DOHH2 (cell line): ENCODE results near the gene CHAC2.

Source experiments
- H3F3A ChIP-seq: fragments of 200-600 bp; sonication (generic), shearing (Covaris generic); 2 replicates; pipeline ENCODE4 v1.6.0; 2016; ENCODE audit warnings: antibody characterized with exemption, mild to moderate bottlenecking; ENCODE audit not compliant: control insufficient read depth, insufficient read depth
- H3K27ac ChIP-seq: fragments of 200-600 bp; sonication (generic); 2 replicates; pipeline ENCODE4 v1.5.1; 2014; ENCODE audit warnings: low read depth, mild to moderate bottlenecking, low read length, moderate library complexity
- H3K27me3 ChIP-seq: fragments of 200-600 bp; sonication (generic); 2 replicates; pipeline ENCODE4 v1.6.1; 2014; ENCODE audit warnings: mild to moderate bottlenecking, low read length, mixed read lengths; ENCODE audit not compliant: control insufficient read depth
- H3K36me3 ChIP-seq: fragments of 200-600 bp; sonication (generic); 2 replicates; pipeline ENCODE4 v1.6.1; 2014; ENCODE audit warnings: mild to moderate bottlenecking, low read length, moderate library complexity, mixed read lengths; ENCODE audit not compliant: control insufficient read depth
- H3K4me1 ChIP-seq: fragments of 200-600 bp; sonication (generic); 2 replicates; pipeline ENCODE4 v1.6.1; 2014; ENCODE audit warnings: mild to moderate bottlenecking, low read length, mixed read lengths; ENCODE audit not compliant: control insufficient read depth
- H3K4me2 ChIP-seq: fragments of 200-600 bp; sonication (generic); 2 replicates; pipeline ENCODE4 v1.6.0; 2014; ENCODE audit warnings: mild to moderate bottlenecking, low read length, moderate library complexity
- H3K4me3 ChIP-seq: fragments of 200-600 bp; sonication (generic); 2 replicates; pipeline ENCODE4 v1.5.1; 2014; ENCODE audit warnings: mild to moderate bottlenecking, low read length, mixed read lengths
- H3K79me2 ChIP-seq: fragments of 200-600 bp; sonication (generic); 2 replicates; pipeline ENCODE4 v1.6.1; 2014; ENCODE audit warnings: mild to moderate bottlenecking, low read length, mixed read lengths; ENCODE audit not compliant: control insufficient read depth
- H3K9me2 ChIP-seq: fragments of 200-600 bp; sonication (generic); replicated peaks from 2 replicates; pipeline ENCODE4 v1.6.1; 2014; ENCODE audit warnings: mild to moderate bottlenecking, low read length, mixed read lengths; ENCODE audit not compliant: control insufficient read depth
- H3K9me3 ChIP-seq: fragments of 200-600 bp; sonication (generic); 2 replicates; pipeline ENCODE4 v1.6.1; 2014; ENCODE audit warnings: antibody characterized with exemption, low read length, mixed read lengths; ENCODE audit not compliant: control insufficient read depth, insufficient read depth
- H4K20me1 ChIP-seq: fragments of 200-600 bp; sonication (generic); 2 replicates; pipeline ENCODE4 v1.6.0; 2014; ENCODE audit warnings: low read depth, mild to moderate bottlenecking, antibody characterized with exemption, low read length, moderate library complexity; ENCODE audit not compliant: control insufficient read depth, insufficient read depth
- CTCF ChIP-seq: fragments of 200-600 bp; sonication (generic); IDR thresholded peaks from one replicate; pipeline ENCODE4 v1.5.1; 2014; ENCODE audit warnings: antibody characterized with exemption, mild to moderate bottlenecking, low read depth, low read length; ENCODE audit not compliant: poor library complexity, severe bottlenecking
- EZH2phosphoT487 ChIP-seq: fragments of 200-600 bp; sonication (generic); IDR thresholded peaks from 2 replicates; pipeline ENCODE4 v1.6.1; 2017; ENCODE audit warnings: borderline replicate concordance, mild to moderate bottlenecking, antibody characterized with exemption, low read length, moderate library complexity, mixed read lengths

CHAC2 gene

GRCh38 chr2:53818854-53819435 lies 51.3 kb downstream of the CHAC2 start:
- Histone ChIP-seq H3F3A (no peaks in the 10 kb centered on the region), H3K4me3 (no peak overlapping the region), H3K27ac (no peak overlapping the region), H3K4me1 (no peaks in the 10 kb centered on the region), H3K79me2 (no peaks in the 10 kb centered on the region), H3K9me3 (no peaks in the 10 kb centered on the region), H4K20me1 (no peaks in the 10 kb centered on the region), H3K9me2 (no peaks in the 10 kb centered on the region), H3K27me3 (no peaks in the 10 kb centered on the region), H3K4me2 (no peak overlapping the region), H3K36me3 (peaks cover 25% of the 10 kb centered on the region)
- TF ChIP-seq EZH2phosphoT487 (no peak), CTCF (no peak)

DNA sequence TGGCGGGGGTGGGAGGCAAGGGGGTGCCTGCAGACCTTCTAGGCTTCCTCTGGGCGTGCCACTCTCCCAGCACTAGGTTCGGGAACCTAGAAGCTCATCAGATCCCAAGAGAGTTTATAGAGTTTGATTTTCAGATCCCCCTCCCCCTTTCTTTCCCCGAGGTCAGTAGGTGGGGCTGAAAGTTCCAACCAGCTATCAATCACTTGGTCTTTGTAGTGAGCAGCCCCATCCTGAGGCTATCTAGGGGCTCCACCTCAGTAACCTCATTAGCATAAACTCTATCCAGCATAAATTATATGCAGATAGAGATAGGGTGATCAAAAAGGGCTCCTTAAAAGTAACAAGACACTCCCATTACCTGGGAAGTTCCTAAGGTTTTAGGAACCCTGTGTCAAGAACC lies 52.0 kb downstream of the CHAC2 start:
- Histone ChIP-seq H4K20me1 (no peaks in the 10 kb centered on the region), H3K79me2 (no peaks in the 10 kb centered on the region), H3K9me3 (no peaks in the 10 kb centered on the region), H3K27ac (no peak overlapping the region), H3K4me3 (no peak overlapping the region), H3K4me2 (no peak overlapping the region), H3K27me3 (no peaks in the 10 kb centered on the region), H3K36me3 (peaks cover 25% of the 10 kb centered on the region), H3K4me1 (no peaks in the 10 kb centered on the region), H3F3A (no peaks in the 10 kb centered on the region), H3K9me2 (no peaks in the 10 kb centered on the region)
- no peak for TF ChIP-seq CTCF
- no peak for TF ChIP-seq EZH2phosphoT487

GRCh38 chr2:53820048-53820447 lies 52.4 kb downstream of the CHAC2 start:
- Histone ChIP-seq H4K20me1 (no peaks in the 10 kb centered on the region), H3F3A (no peaks in the 10 kb centered on the region), H3K27ac (no peak overlapping the region), H3K9me3 (no peaks in the 10 kb centered on the region), H3K27me3 (no peaks in the 10 kb centered on the region), H3K79me2 (no peaks in the 10 kb centered on the region), H3K4me3 (no peak overlapping the region), H3K4me1 (no peaks in the 10 kb centered on the region), H3K9me2 (no peaks in the 10 kb centered on the region), H3K36me3 (peaks cover 25% of the 10 kb centered on the region), H3K4me2 (no peak overlapping the region)
- TF ChIP-seq CTCF, result no peak
- TF ChIP-seq EZH2phosphoT487, result no peak
